Neutrophil (primary cell): ENCODE measurements around the gene R3HDM1.

ENCODE experiments used
- H3K27ac ChIP-seq: fragments of 200-600 bp; sonication (generic); 2 replicates; pipeline ENCODE4 v1.5.1; 2016; ENCODE audit warnings: mild to moderate bottlenecking, moderate library complexity
- H3K27me3 ChIP-seq: fragments of 200-600 bp; sonication (generic); 2 replicates; pipeline ENCODE4 v1.6.0; 2016; ENCODE audit warnings: mild to moderate bottlenecking
- H3K36me3 ChIP-seq: fragments of 200-600 bp; sonication (generic); 2 replicates; pipeline ENCODE4 v1.5.1; 2017
- H3K4me1 ChIP-seq, 2 experiments: fragments of 200-600 bp in 1 of 2; sonication (generic) in 1 of 2; 1 replicate in 1 of 2; 2 replicates in 1 of 2; pipeline versions ENCODE4 v1.5.1 to v1.6.1; 2013 to 2016; ENCODE audit warnings: low read depth in 1 of 2, low read length in 1 of 2, mild to moderate bottlenecking in 1 of 2, moderate library complexity in 1 of 2; ENCODE audit not compliant: control insufficient read depth in 1 of 2, insufficient read depth in 1 of 2
- H3K4me3 ChIP-seq, 2 experiments: fragments of 200-600 bp in 1 of 2; sonication (generic) in 1 of 2; 1 replicate in 1 of 2; 2 replicates in 1 of 2; pipeline ENCODE4 v1.5.1; 2013 to 2016; ENCODE audit warnings: low read depth in 1 of 2, low read length in 1 of 2, mild to moderate bottlenecking in 1 of 2, moderate library complexity in 1 of 2
- H3K9me3 ChIP-seq: fragments of 200-600 bp; sonication (generic); 2 replicates; pipeline ENCODE4 v1.5.1; 2016
- TF ChIP-seq, protein P1 (sequence below): fragments of 200-600 bp; sonication (generic); IDR thresholded peaks from 2 replicates; pipeline ENCODE4 v1.5.1; 2016; ENCODE audit warnings: antibody characterized with exemption

Gene R3HDM1

DNA sequence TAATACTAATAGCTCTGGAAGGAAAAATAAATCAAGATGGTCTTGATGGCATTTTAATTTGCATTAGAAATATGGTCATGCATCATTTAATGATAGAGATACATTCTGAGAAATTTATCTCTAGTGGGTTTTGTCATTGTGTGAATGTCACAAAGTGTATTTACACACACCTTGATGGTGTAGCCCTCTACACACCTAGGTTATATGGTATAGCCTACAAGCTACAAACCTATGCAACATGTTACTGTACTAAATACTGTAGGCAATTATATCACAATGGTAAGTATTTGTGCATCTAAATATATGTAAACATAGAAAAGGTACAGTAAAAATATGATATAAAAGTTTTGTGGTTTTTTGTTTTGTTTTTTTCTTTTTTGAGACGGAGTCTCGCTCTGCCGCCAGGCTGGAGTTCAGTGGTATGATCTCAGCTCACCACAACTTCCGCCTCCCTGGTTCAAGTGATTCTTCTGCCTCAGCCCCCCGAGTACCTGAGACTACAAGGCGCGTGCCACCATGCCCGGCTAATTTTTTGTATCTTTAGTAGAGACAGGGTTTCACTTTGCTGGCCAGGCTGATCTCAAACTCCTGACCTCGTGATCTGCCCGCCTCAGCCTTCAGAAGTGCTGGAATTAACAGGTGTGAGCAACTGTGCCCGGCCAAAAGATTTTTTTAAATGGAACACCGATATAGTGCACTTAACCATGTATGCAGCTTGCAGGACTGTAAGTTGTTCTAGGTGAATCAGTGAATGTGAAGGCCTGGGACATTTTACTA is 126.7 kb downstream of the R3HDM1 start:
- Histone ChIP-seq H3K36me3 (peaks cover 33% of the 10 kb centered on the region), H3K9me3 (no peaks in the 10 kb centered on the region), H3K4me1 (no peaks in the 10 kb centered on the region), H3K27me3 (no peaks in the 10 kb centered on the region), H3K27ac (no peak overlapping the region), H3K4me3 (no peak overlapping the region)
- TF ChIP-seq, protein P1, sequence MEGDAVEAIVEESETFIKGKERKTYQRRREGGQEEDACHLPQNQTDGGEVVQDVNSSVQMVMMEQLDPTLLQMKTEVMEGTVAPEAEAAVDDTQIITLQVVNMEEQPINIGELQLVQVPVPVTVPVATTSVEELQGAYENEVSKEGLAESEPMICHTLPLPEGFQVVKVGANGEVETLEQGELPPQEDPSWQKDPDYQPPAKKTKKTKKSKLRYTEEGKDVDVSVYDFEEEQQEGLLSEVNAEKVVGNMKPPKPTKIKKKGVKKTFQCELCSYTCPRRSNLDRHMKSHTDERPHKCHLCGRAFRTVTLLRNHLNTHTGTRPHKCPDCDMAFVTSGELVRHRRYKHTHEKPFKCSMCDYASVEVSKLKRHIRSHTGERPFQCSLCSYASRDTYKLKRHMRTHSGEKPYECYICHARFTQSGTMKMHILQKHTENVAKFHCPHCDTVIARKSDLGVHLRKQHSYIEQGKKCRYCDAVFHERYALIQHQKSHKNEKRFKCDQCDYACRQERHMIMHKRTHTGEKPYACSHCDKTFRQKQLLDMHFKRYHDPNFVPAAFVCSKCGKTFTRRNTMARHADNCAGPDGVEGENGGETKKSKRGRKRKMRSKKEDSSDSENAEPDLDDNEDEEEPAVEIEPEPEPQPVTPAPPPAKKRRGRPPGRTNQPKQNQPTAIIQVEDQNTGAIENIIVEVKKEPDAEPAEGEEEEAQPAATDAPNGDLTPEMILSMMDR, result no peak

DNA sequence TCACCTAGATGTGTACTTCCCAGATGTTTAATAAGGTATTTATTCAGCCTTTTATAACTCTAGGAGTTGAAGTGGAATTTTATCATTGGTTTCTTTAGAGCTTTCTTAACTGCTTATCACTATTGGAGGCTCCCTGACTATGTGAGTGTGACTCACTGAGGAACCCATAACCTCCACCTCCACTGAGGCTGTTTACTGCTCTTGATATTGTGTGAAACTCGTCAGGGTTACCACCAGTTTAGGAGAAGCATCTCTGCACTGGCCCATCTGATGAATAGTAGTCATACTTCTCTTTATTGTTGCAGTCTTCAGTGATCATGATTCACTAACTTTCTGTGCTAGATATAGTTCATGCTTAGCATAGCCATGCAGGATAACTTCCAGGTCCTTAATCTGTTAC is 130.8 kb downstream of the R3HDM1 start:
- TF ChIP-seq, protein P1, result no peak
- peaks cover 16% of the 10 kb centered on the region for H3K36me3 ChIP-seq
- no peak overlapping the region for H3K27ac ChIP-seq

DNA sequence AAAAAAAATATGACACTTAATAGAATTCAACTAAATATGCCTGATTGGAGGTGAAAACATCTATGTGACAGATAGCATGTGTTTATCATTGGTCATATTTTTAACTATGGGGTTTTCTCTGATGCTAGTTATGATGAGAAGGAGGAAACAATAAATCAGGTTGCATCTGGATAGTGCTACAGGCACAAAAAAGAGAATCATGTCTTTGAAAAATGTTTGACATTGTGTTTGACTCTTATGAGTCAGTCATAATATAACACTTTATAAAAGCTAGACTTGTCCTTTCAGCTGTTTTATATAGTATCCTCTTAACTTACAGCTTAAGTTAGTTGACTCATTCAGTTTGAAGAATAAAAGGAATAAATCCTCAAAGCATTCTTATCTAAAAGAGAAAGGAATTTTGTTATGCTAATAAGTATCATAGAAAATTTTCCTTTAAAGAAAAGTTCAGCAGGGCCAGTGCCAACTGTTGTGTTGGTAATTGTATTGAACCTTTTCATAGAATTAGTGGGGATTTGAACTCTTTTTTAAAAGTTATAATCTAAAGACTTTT is 131.9 kb downstream of the R3HDM1 start:
- no peaks in the 10 kb centered on the region for H3K27me3 ChIP-seq
- H3K4me3 ChIP-seq, result no peak overlapping the region
- H3K4me1 ChIP-seq, result no peaks in the 10 kb centered on the region
- TF ChIP-seq, protein P1, result no peak
- no peak overlapping the region for H3K27ac ChIP-seq
- peaks cover 16% of the 10 kb centered on the region for H3K36me3 ChIP-seq
- no peaks in the 10 kb centered on the region for H3K9me3 ChIP-seq

More for the DNA sequence above, 130.8 kb downstream of the R3HDM1 start:
- H3K4me3 ChIP-seq, result no peak overlapping the region
- H3K27me3 ChIP-seq, result no peaks in the 10 kb centered on the region
- no peaks in the 10 kb centered on the region for H3K9me3 ChIP-seq
- no peaks in the 10 kb centered on the region for H3K4me1 ChIP-seq

DNA sequence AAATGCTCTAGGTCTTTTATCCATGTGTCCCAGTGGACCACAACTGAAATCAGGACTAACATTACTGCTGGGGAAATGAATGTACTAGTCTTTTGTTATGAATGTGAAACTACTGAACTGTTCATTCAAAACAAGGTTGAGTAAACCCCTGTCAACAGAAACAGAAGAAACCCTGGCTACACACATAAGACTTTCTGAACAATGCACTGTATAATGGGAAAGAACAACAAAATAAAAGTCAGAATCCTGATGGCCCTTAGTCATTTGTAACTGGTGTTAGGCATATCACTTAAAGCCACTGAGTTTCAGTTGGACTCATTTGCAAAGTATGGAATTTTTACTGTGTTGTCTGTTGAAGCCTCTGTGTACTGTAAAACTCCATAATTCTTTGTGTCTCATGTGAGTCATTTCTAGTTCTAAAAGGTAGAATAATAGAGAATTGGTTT is 133.4 kb downstream of the R3HDM1 start:
- Histone ChIP-seq H3K9me3 (no peaks in the 10 kb centered on the region), H3K27me3 (no peaks in the 10 kb centered on the region), H3K4me1 (no peaks in the 10 kb centered on the region), H3K27ac (no peak overlapping the region), H3K4me3 (no peak overlapping the region), H3K36me3 (peaks cover 26% of the 10 kb centered on the region)
- TF ChIP-seq, protein P1, result no peak

DNA sequence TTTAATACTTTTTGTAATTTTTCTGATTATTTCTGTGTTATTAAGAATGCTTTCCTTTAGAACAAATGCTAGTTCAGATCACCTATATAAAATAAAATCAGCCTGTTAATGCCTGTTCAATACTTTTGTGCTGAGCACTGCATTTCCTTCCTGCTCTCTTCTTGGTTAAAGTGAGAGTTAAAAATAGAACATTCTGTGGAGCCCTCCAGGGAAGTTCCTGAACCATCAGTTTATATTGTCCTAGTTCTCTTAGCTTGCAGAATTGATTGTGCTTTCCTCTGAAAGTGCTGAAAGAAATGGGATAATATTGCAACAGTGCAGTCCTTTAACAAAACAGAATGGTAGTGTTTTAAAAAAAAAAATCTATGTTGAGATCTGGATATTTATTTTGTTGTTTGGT is 135.8 kb downstream of the R3HDM1 start:
- H3K4me1 ChIP-seq, result no peaks in the 10 kb centered on the region
- H3K4me3 ChIP-seq, result no peak overlapping the region
- TF ChIP-seq, protein P1, result no peak
- no peak overlapping the region for H3K27ac ChIP-seq
- peaks cover 15% of the 10 kb centered on the region for H3K36me3 ChIP-seq
- H3K27me3 ChIP-seq, result no peaks in the 10 kb centered on the region
- H3K9me3 ChIP-seq, result no peaks in the 10 kb centered on the region
